CD14-positive monocyte (primary cell): Measurements from ENCODE around the gene UBE2G1. TPM values are rescaled to one million over a fixed set of nuclear protein-coding genes. Genes with fewer than 3 reads are reported as not detected.

Experiments used
- DNase-seq, 3 donors: peaks; one replicate each; pipeline ENCODE4 v3.0.0-alpha.2; 2011 to 2022
- H2AFZ ChIP-seq: 2 replicates; pipeline ENCODE4 v1.6.0; 2012; ENCODE audit warnings: mild to moderate bottlenecking, low read depth, low read length, inconsistent platforms; ENCODE audit not compliant: insufficient read depth, poor library complexity, severe bottlenecking
- H3K27ac ChIP-seq, 2 donors: 1 replicate in 1 of 2; 2 replicates in 1 of 2; pipeline ENCODE4 v1.5.1; 2012 to 2013; ENCODE audit warnings: low read length in 2 of 2, control low read depth in 1 of 2, inconsistent platforms in 1 of 2, low read depth in 1 of 2, mild to moderate bottlenecking in 1 of 2
- H3K27me3 ChIP-seq, 2 donors: one replicate each; pipeline versions ENCODE4 v1.6.0 to v1.6.1; 2011 to 2013; ENCODE audit warnings: low read length in 2 of 2; ENCODE audit not compliant: control insufficient read depth in 2 of 2, insufficient read depth in 2 of 2
- H3K36me3 ChIP-seq, 2 donors: replicated peaks in 1 of 2; 1 replicate in 1 of 2; 2 replicates in 1 of 2; pipeline versions ENCODE4 v1.5.1 to v1.6.1; 2012 to 2013; ENCODE audit warnings: low read length in 2 of 2, control low read depth in 1 of 2, inconsistent platforms in 1 of 2, mild to moderate bottlenecking in 1 of 2; ENCODE audit not compliant: insufficient read depth in 2 of 2, control insufficient read depth in 1 of 2
- H3K4me1 ChIP-seq, 2 donors: 1 replicate in 1 of 2; 2 replicates in 1 of 2; pipeline versions ENCODE4 v1.5.1 to v1.6.1; 2012 to 2013; ENCODE audit warnings: low read length in 2 of 2, control low read depth in 1 of 2, inconsistent platforms in 1 of 2, mild to moderate bottlenecking in 1 of 2, moderate library complexity in 1 of 2; ENCODE audit not compliant: insufficient read depth in 2 of 2, control insufficient read depth in 1 of 2
- H3K4me2 ChIP-seq: replicated peaks from 2 replicates; pipeline ENCODE3; 2012; ENCODE audit warnings: low read length, moderate library complexity, mild to moderate bottlenecking; ENCODE audit not compliant: poor library complexity, severe bottlenecking; ENCODE audit errors: extremely low read depth
- H3K4me3 ChIP-seq, 3 experiments: fragments of 200-600 bp in 1 of 3; sonication (generic) in 1 of 3; replicated peaks in 1 of 3; 1 replicate in 2 of 3; 2 replicates in 1 of 3; pipeline ENCODE4 v1.5.1; 2011 to 2013; ENCODE audit warnings: low read length in 3 of 3, mild to moderate bottlenecking in 3 of 3, control low read depth in 2 of 3, low read depth in 2 of 3, inconsistent platforms in 1 of 3, moderate library complexity in 1 of 3
- H3K79me2 ChIP-seq: 2 replicates; pipeline ENCODE4 v1.6.0; 2012; ENCODE audit warnings: mild to moderate bottlenecking, control low read depth, inconsistent platforms, low read length, moderate library complexity; ENCODE audit not compliant: insufficient read depth
- H3K9ac ChIP-seq: 2 replicates; pipeline ENCODE4 v1.6.0; 2017; ENCODE audit warnings: low read length, mild to moderate bottlenecking; ENCODE audit not compliant: insufficient read depth, poor library complexity, severe bottlenecking
- H3K9me3 ChIP-seq, 2 donors: replicated peaks in 1 of 2; 1 replicate in 1 of 2; 2 replicates in 1 of 2; pipeline versions ENCODE4 v1.5.1 to v1.6.1; 2012 to 2013; ENCODE audit warnings: low read length in 2 of 2, control low read depth in 1 of 2; ENCODE audit not compliant: control insufficient read depth in 1 of 2, insufficient read depth in 1 of 2
- H4K20me1 ChIP-seq: 2 replicates; pipeline ENCODE4 v1.6.0; 2012; ENCODE audit warnings: mild to moderate bottlenecking, low read length, control low read depth, moderate library complexity; ENCODE audit not compliant: insufficient read depth
- H3K27ac Mint-ChIP-seq, 7 donors: one replicate each; pipeline ENCODE4 v1.8.0; 2020; ENCODE audit warnings: mild to moderate bottlenecking in 7 of 7, mixed read lengths in 7 of 7, moderate library complexity in 6 of 7, inconsistent platforms in 2 of 7
- H3K27me3 Mint-ChIP-seq, 3 donors: one replicate each; pipeline ENCODE4 v1.8.0; 2021 to 2022; ENCODE audit warnings: low read depth in 3 of 3, mild to moderate bottlenecking in 3 of 3, mixed read lengths in 3 of 3, moderate library complexity in 3 of 3, inconsistent platforms in 1 of 3
- H3K36me3 Mint-ChIP-seq, 2 donors: one replicate each; pipeline ENCODE4 v1.8.0; 2020; ENCODE audit warnings: mixed read lengths in 2 of 2, inconsistent platforms in 1 of 2, mild to moderate bottlenecking in 1 of 2
- H3K4me1 Mint-ChIP-seq: one replicate; pipeline ENCODE4 v1.8.0; 2020; ENCODE audit warnings: mild to moderate bottlenecking, mixed read lengths
- H3K4me3 Mint-ChIP-seq, 2 donors: one replicate each; pipeline ENCODE4 v1.8.0; 2020; ENCODE audit warnings: mild to moderate bottlenecking in 2 of 2, mixed read lengths in 2 of 2, moderate library complexity in 1 of 2
- H3K9me3 Mint-ChIP-seq, 7 donors: one replicate each; pipeline ENCODE4 v1.8.0; 2020 to 2022; ENCODE audit warnings: mixed read lengths in 7 of 7, mild to moderate bottlenecking in 6 of 7, moderate library complexity in 6 of 7, inconsistent platforms in 2 of 7
- CTCF ChIP-seq: fragments of 200-600 bp; IDR thresholded peaks from one replicate; pipeline ENCODE4 v1.8.0; 2022; ENCODE audit warnings: antibody characterized with exemption, mild to moderate bottlenecking
- WGBS: methylation state at CpG from one replicate; pipeline ENCODE4 v1.1.5; 2013; ENCODE audit warnings: missing lambda C conversion rate; ENCODE audit not compliant: insufficient coverage; 5-methylcytosine and 5-hydroxymethylcytosine counted together
- intact Hi-C, 2 donors: fragments of 100-400 bp; cut with micrococcal nuclease; formaldehyde crosslinking; loops; one replicate each; pipeline versions ENCODE4 v1.15.0 to v1.15.1; 2023
- polyA plus RNA-seq, 3 donors: library from polyadenylated mRNA; depleted of rRNA in 1 of 3; unstranded in 2 of 3; stranded (reverse) in 1 of 3; fragments of 300-500 nt in 2 of 3; fragments of >200 nt in 1 of 3; fragmentation: Illumina TruSeq in 2 of 3; gene quantifications; 1 replicate in 2 of 3; 2 replicates in 1 of 3; pipeline ENCODE4 v1.2.3, GENCODE V29; 2012 to 2021

UBE2G1 gene
- polyA plus RNA-seq, 3 donors, result 18.3 to 41.4 (median 29.3) TPM

- H3K9ac ChIP-seq, result no peak overlapping the region
- intact Hi-C loops, result no loop called here
- H3K36me3 ChIP-seq, result no peaks in the 10 kb centered on the region
- H4K20me1 ChIP-seq, result peaks cover 97% of the 10 kb centered on the region
- no peak overlapping the region for H3K4me3 Mint-ChIP-seq
- H3K4me2 ChIP-seq, result no peak overlapping the region
- H3K79me2 ChIP-seq, result peaks cover 80% of the 10 kb centered on the region
- H3K9me3 ChIP-seq, result no peaks in the 10 kb centered on the region
- no peak overlapping the region for H3K4me3 ChIP-seq
- no peak overlapping the region for H3K27ac Mint-ChIP-seq
- H3K36me3 Mint-ChIP-seq, result peaks cover 4 to 12% of the 10 kb centered on the region in 2 donors
- H3K27me3 ChIP-seq, result no peaks in the 10 kb centered on the region
- H3K9me3 Mint-ChIP-seq, result peaks cover 0 to 1% (median 0%) of the 10 kb centered on the region in 7 donors
- no peaks in the 10 kb centered on the region for H3K27me3 Mint-ChIP-seq
- H3K4me1 Mint-ChIP-seq, result peaks cover 13% of the 10 kb centered on the region
- H3K4me1 ChIP-seq, result peaks cover 5 to 7% of the 10 kb centered on the region in 2 donors
- H2AFZ ChIP-seq, result no peak overlapping the region
- TF ChIP-seq CTCF, result no peak
- H3K27ac ChIP-seq, result no peak overlapping the region
- DNase-seq, result no peak
- WGBS, result 89% methylated on average over 3 of the region's 3 CpGs
Measured at GRCh38 chr17:4318596-4318995, 47.9 kb downstream of the UBE2G1 start.

- TF ChIP-seq CTCF, result no peak
- Histone ChIP-seq H3K9me3 (no peaks in the 10 kb centered on the region), H3K9ac (no peak overlapping the region), H3K4me2 (no peak overlapping the region), H3K27me3 (no peaks in the 10 kb centered on the region), H3K36me3 (no peaks in the 10 kb centered on the region), H2AFZ (no peak overlapping the region), H3K79me2 (peaks cover 76% of the 10 kb centered on the region), H3K4me3 (no peak overlapping the region), H3K27ac (no peak overlapping the region), H4K20me1 (peaks cover 97% of the 10 kb centered on the region), H3K4me1 (peaks cover 6 to 11% of the 10 kb centered on the region in 2 donors)
- Mint-ChIP-seq H3K9me3 (peaks cover 0 to 1% (median 0%) of the 10 kb centered on the region in 7 donors), H3K4me3 (no peak overlapping the region), H3K27me3 (no peaks in the 10 kb centered on the region), H3K4me1 (peaks cover 17% of the 10 kb centered on the region), H3K27ac (no peak overlapping the region), H3K36me3 (peaks cover 4 to 12% of the 10 kb centered on the region in 2 donors)
- WGBS, result no CpG with 5 or more reads among the region's 5 CpGs
- DNase-seq, result no peak
- intact Hi-C loops, result no loop called here
Measured at GRCh38 chr17:4318186-4318585, 48.3 kb downstream of the UBE2G1 start.
